ENCODE measurements around the gene NKX6-1.

The NKX6-1 gene

DNA sequence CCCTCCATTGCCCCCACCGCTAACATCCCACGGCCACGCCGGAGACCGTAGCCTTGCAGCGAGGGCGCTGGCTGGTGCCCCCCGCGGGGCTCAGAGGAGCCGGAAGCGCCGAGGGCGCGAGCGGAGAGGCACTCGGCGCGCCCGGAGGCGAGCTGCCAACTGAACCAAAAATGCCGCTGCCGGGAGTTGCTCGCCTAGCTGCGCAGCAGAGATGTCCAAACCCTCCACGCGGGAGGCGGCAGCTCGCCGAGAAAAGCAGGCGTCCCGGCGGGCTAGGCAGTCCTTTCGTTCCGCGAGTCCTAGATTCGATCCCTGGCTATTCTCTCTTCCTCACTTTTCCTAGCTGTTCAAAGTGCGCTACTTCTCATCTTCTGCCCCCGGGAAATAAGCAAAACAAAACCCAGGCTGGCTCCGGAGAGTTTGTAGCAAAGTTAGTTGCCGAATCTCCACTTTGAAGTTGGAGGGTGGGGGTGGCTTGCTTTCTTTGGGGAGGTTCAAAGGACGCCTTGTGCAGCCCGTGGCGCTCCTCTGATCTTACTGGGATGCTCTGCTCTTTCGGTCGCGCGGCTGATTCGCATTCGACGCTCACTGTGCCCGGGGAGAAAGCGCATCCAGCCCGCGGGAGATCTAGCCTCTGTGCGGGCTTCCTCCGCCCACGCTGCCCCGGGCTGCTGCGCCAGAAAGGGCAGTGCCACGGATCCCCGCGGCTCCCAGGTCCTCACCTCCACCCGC lies 723 bp downstream of the NKX6-1 start:
- TF ChIP-seq, protein P1, sequence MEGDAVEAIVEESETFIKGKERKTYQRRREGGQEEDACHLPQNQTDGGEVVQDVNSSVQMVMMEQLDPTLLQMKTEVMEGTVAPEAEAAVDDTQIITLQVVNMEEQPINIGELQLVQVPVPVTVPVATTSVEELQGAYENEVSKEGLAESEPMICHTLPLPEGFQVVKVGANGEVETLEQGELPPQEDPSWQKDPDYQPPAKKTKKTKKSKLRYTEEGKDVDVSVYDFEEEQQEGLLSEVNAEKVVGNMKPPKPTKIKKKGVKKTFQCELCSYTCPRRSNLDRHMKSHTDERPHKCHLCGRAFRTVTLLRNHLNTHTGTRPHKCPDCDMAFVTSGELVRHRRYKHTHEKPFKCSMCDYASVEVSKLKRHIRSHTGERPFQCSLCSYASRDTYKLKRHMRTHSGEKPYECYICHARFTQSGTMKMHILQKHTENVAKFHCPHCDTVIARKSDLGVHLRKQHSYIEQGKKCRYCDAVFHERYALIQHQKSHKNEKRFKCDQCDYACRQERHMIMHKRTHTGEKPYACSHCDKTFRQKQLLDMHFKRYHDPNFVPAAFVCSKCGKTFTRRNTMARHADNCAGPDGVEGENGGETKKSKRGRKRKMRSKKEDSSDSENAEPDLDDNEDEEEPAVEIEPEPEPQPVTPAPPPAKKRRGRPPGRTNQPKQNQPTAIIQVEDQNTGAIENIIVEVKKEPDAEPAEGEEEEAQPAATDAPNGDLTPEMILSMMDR (IDR thresholded peaks at IDR 0.05): no peak
- Histone ChIP-seq H3K27me3 (peaks cover 100% of the 10 kb centered on the region), H3K9me3 (no peaks in the 10 kb centered on the region), H3K36me3 (no peaks in the 10 kb centered on the region), H3K27ac (no peak overlapping the region), H3K4me1 (ENCODE audit: control insufficient read depth in 1 of 2, insufficient read depth in 1 of 2, low read depth in 1 of 2, low read length in 1 of 2) (peaks cover 10 to 33% of the 10 kb centered on the region in 2 experiments), H3K4me3 (ENCODE audit: low read depth in 1 of 2, low read length in 1 of 2) (peak overlapping the region; percentile 23 to 39)

DNA sequence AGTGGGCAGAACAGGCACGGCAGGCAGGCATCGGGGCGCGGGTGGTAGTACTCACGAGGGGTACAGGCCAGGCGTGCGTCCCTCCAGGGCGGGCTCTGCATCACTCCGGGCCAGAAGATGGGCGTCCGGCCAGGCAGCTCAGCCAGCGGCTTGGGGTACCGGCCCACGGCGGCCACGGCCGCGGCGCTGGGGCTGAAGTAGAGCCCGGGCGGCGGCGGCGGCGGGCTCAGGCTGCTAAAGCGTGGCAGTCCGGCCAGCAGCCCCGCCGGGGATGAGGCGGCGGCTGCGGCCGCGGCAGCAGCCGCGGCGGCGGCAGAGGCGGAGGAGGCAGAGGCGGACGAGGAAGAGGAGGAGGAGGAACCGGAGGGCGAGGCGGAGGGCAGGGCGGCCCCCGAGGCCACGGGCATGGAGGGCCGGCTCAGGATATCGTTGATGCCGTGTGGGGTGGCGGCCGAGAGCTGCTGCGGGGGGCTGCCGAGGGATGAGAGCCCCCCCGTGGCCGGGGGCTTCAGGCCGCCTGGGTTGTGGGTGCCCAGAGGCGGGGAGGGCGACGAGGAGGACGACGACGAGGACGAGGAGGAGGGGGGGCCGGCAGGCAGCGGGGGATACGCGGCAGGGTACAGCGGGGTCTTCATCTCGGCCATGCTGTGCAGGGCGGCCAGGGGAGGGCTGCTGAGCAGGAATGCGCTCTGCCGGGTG lies 1.4 kb downstream of the NKX6-1 start:
- TF ChIP-seq, protein P1 (IDR thresholded peaks at IDR 0.05): no peak
- Histone ChIP-seq H3K4me3 (ENCODE audit: low read depth in 1 of 2, low read length in 1 of 2) (peak overlapping the region; percentile 23 to 39), H3K27me3 (peaks cover 100% of the 10 kb centered on the region), H3K9me3 (no peaks in the 10 kb centered on the region), H3K4me1 (ENCODE audit: control insufficient read depth in 1 of 2, insufficient read depth in 1 of 2, low read depth in 1 of 2, low read length in 1 of 2) (peaks cover 10 to 37% of the 10 kb centered on the region in 2 experiments), H3K27ac (no peak overlapping the region), H3K36me3 (no peaks in the 10 kb centered on the region)

DNA sequence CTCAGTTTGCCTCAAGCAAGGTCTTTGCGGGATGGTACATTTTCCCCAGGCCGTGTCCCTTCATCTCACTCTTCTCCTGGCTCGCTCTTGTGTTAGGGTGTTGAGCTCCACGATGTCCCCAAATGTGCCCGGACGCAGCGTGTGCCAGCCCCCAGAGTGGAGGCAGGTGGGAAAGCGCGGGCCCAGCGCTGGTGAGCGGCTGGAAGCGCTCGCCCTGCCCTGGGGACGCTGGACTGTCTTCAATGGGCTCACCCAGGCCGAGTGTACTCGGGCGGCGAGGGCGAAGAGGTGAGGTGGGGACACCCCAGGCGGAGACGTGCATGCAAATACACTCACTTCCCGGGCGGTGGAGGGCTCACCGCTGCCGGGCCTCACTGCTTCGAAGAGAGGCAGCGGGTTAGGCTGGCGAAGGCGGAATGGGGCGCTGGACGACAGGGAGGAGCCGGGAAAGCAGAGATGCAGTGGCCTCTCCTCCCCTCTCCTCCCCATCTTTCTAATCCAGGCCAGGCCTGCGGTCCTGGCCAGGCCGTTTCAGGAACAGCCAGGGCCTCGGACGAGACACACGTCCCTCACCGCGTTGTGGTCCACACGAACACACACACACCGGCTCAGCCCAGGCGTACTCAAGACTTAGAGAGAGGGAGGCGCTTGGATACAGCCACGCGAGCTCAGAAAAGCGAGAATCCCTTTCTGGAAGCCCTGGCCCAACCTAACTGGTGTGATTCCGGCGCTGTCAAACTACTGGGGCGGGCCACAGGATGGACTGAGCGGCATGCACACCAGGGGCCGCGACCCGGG lies 2.2 kb downstream of the NKX6-1 start:
- no peak overlapping the region for H3K4me3 ChIP-seq (ENCODE audit: low read depth in 1 of 2, low read length in 1 of 2)
- TF ChIP-seq, protein P1 (IDR thresholded peaks at IDR 0.05): no peak

DNA sequence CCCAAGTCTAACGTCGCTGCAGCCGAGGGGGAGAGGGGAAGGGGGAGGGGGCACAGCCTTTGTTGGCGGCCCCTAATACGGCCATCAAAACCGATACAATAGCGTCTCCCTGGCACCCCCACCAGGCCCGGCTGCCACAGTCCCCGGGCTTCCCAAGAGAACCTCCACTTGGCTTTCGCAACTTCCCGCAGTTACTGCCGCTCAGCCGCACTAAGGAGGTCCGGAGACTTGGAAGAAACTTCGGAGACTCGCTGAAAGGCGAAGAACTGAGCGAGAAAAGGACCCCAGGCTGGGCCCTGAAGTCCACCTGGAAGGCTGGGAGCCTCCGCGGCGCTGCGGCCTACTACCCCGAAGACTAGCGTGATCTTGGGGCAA lies 2.8 kb downstream of the NKX6-1 start:
- H3K4me3 ChIP-seq (ENCODE audit: low read depth in 1 of 2, low read length in 1 of 2): no peak overlapping the region
- H3K27me3 ChIP-seq: peaks cover 100% of the 10 kb centered on the region
- no peak overlapping the region for H3K27ac ChIP-seq
- no peaks in the 10 kb centered on the region for H3K36me3 ChIP-seq
- no peaks in the 10 kb centered on the region for H3K9me3 ChIP-seq
- TF ChIP-seq, protein P1 (IDR thresholded peaks at IDR 0.05): no peak
- peaks cover 10 to 37% of the 10 kb centered on the region in 2 experiments for H3K4me1 ChIP-seq (ENCODE audit: control insufficient read depth in 1 of 2, insufficient read depth in 1 of 2, low read depth in 1 of 2, low read length in 1 of 2)

More for the DNA sequence above, 2.2 kb downstream of the NKX6-1 start:
- Histone ChIP-seq H3K27ac (no peak overlapping the region), H3K4me1 (ENCODE audit: control insufficient read depth in 1 of 2, insufficient read depth in 1 of 2, low read depth in 1 of 2, low read length in 1 of 2) (peaks cover 10 to 37% of the 10 kb centered on the region in 2 experiments), H3K36me3 (no peaks in the 10 kb centered on the region), H3K9me3 (no peaks in the 10 kb centered on the region), H3K27me3 (peaks cover 100% of the 10 kb centered on the region)

DNA sequence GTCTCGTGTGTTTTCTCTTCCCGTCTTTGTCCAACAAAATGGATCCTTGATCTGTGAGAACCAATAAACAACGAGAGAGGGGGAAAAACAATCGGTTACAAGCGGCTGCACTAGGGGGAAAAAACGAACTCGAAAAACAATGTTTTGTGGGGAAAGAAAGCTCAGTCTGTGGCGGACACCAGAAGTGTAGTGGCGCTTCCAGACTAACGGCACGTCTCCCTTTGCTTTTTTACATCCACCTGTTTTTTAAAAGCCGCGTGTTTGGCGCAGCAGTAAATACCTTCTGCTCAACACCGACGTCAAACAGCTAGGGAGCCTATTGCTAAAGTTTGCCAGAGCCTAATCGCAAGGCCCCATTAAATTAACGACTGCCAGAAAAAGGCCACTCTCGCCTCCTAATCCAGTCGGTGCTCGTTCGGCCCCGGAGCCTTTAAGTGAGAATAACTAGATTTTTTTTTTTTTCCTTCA lies 3.3 kb downstream of the NKX6-1 start:
- H3K4me1 ChIP-seq (ENCODE audit: control insufficient read depth in 1 of 2, insufficient read depth in 1 of 2, low read depth in 1 of 2, low read length in 1 of 2): peaks cover 10 to 37% of the 10 kb centered on the region in 2 experiments
- H3K4me3 ChIP-seq (ENCODE audit: low read depth in 1 of 2, low read length in 1 of 2): no peak overlapping the region
- peaks cover 100% of the 10 kb centered on the region for H3K27me3 ChIP-seq
- H3K9me3 ChIP-seq: no peaks in the 10 kb centered on the region
- no peaks in the 10 kb centered on the region for H3K36me3 ChIP-seq
- TF ChIP-seq, protein P1 (IDR thresholded peaks at IDR 0.05): no peak
- H3K27ac ChIP-seq: no peak overlapping the region
